GM21360 (cell line): ENCODE data around the gene DCLK1.
"Not testable (repeated sequence)": the region's sequence is repeated elsewhere in the genome, so short reads cannot be mapped to it uniquely, and the experiment has no call there.

ENCODE experiments used
- ATAC-seq: cut with Tn5 transposase; IDR thresholded peaks from one replicate; pipeline ENCODE4 v1.9.1; 2021; ENCODE audit warnings: mild to moderate bottlenecking, moderate library complexity; ENCODE audit not compliant: unreplicated experiment

DCLK1 gene

GRCh38 chr13:36088463-36088862 is 42.7 kb downstream of the DCLK1 start:
- no peak for ATAC-seq

DNA sequence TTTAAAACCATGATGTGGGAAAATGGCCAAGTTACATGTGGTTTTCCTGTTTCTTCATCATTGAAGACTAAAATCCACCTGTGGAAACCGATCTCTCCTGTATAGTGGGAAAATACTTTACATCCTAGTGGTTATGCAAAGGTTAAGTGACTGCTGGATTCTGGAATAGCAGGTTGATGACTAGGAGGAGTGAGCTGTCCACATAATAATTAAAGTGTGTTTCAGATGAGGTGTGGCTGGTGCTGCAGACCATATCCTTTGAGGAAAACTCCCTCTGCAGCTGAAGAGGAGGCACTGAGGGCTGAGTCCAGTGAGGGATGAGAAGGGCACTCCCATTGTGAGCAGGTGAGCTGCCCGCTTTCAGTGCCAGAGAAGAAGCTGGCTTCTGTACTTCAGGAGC is 43.2 kb downstream of the DCLK1 start:
- no peak for ATAC-seq

- no peak for ATAC-seq
Measured at GRCh38 chr13:36086117-36086516, 45.1 kb downstream of the DCLK1 start.

DNA sequence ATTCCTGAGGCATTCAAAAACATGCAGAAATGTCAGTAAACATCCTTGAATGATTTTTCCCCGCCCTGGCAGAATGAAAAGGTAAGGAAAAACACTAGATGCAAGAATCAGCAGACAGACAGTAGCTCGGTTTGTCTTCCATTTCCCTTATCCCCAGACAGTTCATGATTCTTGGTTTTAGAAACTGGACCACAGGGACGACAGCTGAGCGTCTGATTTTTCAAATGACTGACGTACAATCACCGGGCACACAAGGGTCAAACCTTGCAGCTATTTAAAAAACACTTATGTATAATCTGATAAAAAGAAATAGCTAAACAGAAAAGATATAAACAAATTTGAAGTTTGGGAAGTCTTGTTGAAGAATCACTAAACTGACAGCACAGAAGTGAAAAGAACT is 47.1 kb downstream of the DCLK1 start:
- no peak for ATAC-seq

- ATAC-seq, result no peak
Measured at GRCh38 chr13:36082806-36083205, 48.4 kb downstream of the DCLK1 start.

GRCh38 chr13:36082396-36082795 is 48.8 kb downstream of the DCLK1 start:
- no peak for ATAC-seq

DNA sequence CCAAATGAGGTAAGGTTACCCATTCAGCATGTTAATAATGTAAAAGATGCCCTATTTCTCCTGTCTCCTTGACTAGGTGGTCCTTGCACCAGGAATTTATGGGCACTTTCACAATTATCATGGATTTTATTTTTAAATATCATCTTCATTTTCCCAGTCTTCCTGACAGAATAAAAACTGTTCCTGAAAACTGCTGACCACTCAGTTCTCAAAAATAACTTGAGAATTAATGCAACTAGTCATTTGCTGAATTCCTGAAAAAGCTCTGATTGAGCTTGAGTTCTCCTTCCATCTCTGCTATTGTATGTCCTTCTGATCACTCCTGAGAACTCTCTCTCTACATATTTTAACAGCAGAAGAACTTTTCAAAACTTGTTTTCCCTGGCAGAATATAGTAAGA is 55.0 kb downstream of the DCLK1 start:
- no peak for ATAC-seq

DNA sequence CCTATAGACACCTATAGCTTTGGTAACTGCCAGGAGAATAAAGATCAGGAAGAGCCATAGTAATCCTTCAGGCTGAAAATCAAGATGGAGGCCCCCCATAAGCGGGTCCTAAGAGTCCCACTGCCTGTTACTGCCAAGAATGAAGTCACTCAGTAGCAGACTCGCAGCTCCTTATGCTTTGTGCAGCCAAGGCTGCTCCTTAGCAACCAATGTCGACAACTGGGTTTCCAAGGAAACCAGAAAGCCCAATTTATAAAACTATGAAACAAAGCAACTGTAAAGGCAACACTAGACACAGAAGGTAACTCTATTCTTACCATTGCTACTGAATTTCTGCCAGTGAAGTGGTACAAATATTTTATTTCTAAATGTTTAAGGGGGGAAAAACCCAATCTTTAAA is 56.5 kb downstream of the DCLK1 start:
- no peak for ATAC-seq

GRCh38 chr13:36072152-36072935 is 58.8 kb downstream of the DCLK1 start:
- no peak for ATAC-seq

DNA sequence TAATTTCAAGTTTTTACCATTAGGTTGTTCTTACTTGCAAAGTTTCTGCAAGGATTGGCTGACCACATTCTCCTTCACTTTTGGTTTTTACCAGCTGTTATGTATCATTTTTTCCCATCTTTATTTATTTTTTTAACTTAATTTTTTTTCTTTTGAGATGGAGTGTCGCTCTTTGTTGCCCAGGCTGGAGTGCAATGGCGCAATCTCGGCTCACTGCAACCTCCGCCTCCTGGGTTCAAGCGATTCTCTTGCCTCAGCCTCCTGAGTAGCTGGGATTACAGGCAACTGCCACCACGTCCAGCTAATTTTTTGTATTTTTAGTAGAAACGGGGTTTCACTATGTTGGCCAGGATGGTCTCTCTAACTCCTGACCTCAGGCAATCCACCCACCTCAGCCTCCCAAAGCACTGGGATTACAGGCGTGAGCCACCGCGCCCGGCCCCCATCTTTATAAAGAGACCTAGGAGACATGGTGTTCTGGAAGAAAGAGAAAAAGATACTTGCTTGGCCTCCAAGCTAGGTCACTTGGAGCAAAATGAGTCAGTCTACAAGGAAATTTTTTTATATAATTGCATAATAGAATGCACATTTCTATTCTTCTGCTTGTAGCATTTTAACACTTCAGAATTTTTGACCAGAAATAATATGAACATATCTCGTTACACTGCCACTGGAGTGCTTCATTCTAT is 60.5 kb downstream of the DCLK1 start:
- ATAC-seq, result not testable (repeated sequence)

DNA sequence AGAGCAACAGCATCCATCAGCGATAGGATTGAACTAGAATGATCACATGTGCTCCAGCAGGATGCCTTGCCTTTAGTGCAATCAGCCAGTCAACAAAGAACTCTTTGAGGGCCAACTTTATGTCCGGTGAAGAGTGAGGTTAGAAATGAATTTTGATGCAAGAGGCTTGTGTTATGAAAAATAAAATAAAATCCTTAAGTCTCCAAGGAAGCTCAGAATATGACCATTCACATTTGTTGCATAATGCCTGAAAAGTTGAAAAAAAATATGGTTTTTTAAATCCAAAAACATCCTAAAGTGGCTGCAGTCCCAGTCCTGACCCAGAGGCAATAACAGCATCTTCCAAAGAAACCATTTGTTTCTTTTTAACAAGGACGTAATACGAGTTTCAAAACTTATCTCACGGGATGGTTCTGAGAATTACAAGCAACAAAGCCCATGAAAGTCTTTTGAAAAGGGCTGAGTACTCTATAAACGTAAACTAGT is 61.3 kb downstream of the DCLK1 start:
- no peak for ATAC-seq

GRCh38 chr13:36068991-36069390 is 62.2 kb downstream of the DCLK1 start:
- no peak for ATAC-seq

GRCh38 chr13:36068566-36068965 is 62.6 kb downstream of the DCLK1 start:
- no peak for ATAC-seq

DNA sequence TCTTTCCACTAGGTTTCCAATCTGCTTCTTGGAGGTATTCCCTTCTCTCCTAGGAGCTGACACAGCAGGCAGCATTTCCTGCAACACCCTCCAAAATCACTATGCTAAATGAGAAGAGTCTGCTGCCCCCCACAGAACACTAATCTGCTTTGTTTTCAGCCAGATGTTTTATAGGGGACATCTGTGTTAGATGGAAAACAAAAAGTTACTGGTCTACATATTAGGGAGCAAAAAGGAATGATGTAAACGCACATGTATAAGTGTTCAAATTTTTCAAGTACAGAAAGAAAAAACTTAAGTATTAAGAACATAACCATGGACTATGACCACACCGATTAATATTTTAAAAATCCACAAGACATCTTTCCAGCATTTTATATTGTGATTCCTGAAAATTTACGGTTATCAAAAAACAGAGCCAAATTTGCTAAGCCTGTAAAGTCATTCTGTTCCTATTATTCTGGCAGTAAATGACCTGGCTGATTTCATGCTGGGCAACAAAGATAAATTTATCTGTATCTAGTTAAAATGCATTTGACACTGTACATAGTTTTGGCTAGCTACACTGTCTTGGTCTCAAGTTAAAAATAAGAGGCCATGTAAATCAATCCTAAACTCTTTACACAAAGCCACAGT is 63.3 kb downstream of the DCLK1 start:
- no peak for ATAC-seq

GRCh38 chr13:36062249-36062648 is 68.9 kb downstream of the DCLK1 start:
- no peak for ATAC-seq

GRCh38 chr13:36061621-36062020 is 69.6 kb downstream of the DCLK1 start:
- no peak for ATAC-seq

- no peak for ATAC-seq
Measured at GRCh38 chr13:36061054-36061453, 70.1 kb downstream of the DCLK1 start.

GRCh38 chr13:36059321-36059720 is 71.9 kb downstream of the DCLK1 start:
- no peak for ATAC-seq

- no peak for ATAC-seq
Measured at GRCh38 chr13:36058116-36058515, 73.1 kb downstream of the DCLK1 start.

- ATAC-seq, result no peak
Measured at GRCh38 chr13:36057547-36057946, 73.6 kb downstream of the DCLK1 start.

DNA sequence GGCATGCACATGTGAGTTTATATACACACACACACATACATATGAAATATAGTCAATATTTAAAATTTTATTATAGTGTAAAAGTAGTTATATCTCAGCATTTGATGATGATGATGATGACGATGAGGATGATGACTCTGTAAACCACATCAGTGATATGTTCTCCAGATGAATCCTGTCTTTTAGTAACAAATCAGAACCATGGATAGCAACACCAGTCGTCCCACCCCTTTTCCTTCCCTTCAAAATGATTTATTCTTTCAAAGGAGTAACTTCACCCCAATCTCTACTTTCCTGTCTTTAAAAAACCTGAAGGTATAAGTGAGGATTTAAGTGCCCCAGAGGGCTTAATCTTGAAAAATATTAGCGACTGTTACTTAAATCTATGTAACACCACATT is 74.1 kb downstream of the DCLK1 start:
- no peak for ATAC-seq

GRCh38 chr13:36055366-36055765 is 75.8 kb downstream of the DCLK1 start:
- no peak for ATAC-seq
